ENCODE measurements around the gene STXBP2.

Gene STXBP2

GRCh38 chr19:7679771-7680605, 43.1 kb downstream of the STXBP2 start:
- TF ChIP-seq YY1 (IDR thresholded peaks at IDR 0.05; ENCODE audit: low read depth) (no peak), NFIC (IDR thresholded peaks at IDR 0.05) (no peak)

GRCh38 chr19:7680606-7681339, 43.9 kb downstream of the STXBP2 start, which contains the start of gene TRAPPC5:
TSS of gene TRAPPC5 (plus strand) at chr19:7680833. CDS start at chr19:7682254, 1,421 bp downstream.
- TF ChIP-seq YY1 (IDR thresholded peaks at IDR 0.05; ENCODE audit: low read depth) = peak; percentile 64; the same call in 1 of the 2 replicates
- no peak; the same call in 1 of the 2 replicates for TF ChIP-seq TCF12 (IDR thresholded peaks at IDR 0.05; ENCODE audit: low read depth)
- no peak for TF ChIP-seq USF1 (IDR thresholded peaks at IDR 0.05)
- TF ChIP-seq TEAD4 (IDR thresholded peaks at IDR 0.05) = no peak
- no peak; the same call in 1 of the 2 replicates for TF ChIP-seq MAX (IDR thresholded peaks at IDR 0.05)
- peak; percentile 68; the same call in 1 of the 2 replicates for TF ChIP-seq EGR1 (IDR thresholded peaks at IDR 0.05)
- TF ChIP-seq RAD21 (IDR thresholded peaks at IDR 0.05; ENCODE audit: low read depth) = peak; percentile 84
- peak; percentile 98 for TF ChIP-seq ZBTB7A (IDR thresholded peaks at IDR 0.05; ENCODE audit: low read depth)
- no peak for TF ChIP-seq CREB1 (IDR thresholded peaks at IDR 0.05; ENCODE audit: low read depth)
- TF ChIP-seq TAF1 (IDR thresholded peaks at IDR 0.05; ENCODE audit: low read depth) = peak; percentile 58; the same call in 1 of the 2 replicates
- TF ChIP-seq REST (IDR thresholded peaks at IDR 0.05; ENCODE audit: low read depth) = no peak
- no peak for TF ChIP-seq FOXM1 (IDR thresholded peaks at IDR 0.05; ENCODE audit: borderline replicate concordance, low read depth)
- TF ChIP-seq NFIC (IDR thresholded peaks at IDR 0.05) = no peak

GRCh38 chr19:7681340-7682174, 44.6 kb downstream of the STXBP2 start:
- TF ChIP-seq EGR1 (IDR thresholded peaks at IDR 0.05) = no peak
- no peak for TF ChIP-seq TEAD4 (IDR thresholded peaks at IDR 0.05)
- TF ChIP-seq CEBPB (IDR thresholded peaks at IDR 0.05) = peak; percentile 85
- no peak for TF ChIP-seq TAF1 (IDR thresholded peaks at IDR 0.05; ENCODE audit: low read depth)
- TF ChIP-seq USF1 (IDR thresholded peaks at IDR 0.05) = no peak
- no peak for TF ChIP-seq REST (IDR thresholded peaks at IDR 0.05; ENCODE audit: low read depth)
- TF ChIP-seq RAD21 (IDR thresholded peaks at IDR 0.05; ENCODE audit: low read depth) = peak; percentile 9; the same call in 1 of the 2 replicates
- TF ChIP-seq MAX (IDR thresholded peaks at IDR 0.05) = no peak

- TF ChIP-seq CREB1 (IDR thresholded peaks at IDR 0.05; ENCODE audit: low read depth) = no peak
- TF ChIP-seq TAF1 (IDR thresholded peaks at IDR 0.05; ENCODE audit: low read depth) = no peak
- TF ChIP-seq CEBPB (IDR thresholded peaks at IDR 0.05) = no peak
- TF ChIP-seq YY1 (IDR thresholded peaks at IDR 0.05; ENCODE audit: low read depth) = no peak
- TF ChIP-seq NFIC (IDR thresholded peaks at IDR 0.05) = no peak
- no peak for TF ChIP-seq ZBTB7A (IDR thresholded peaks at IDR 0.05; ENCODE audit: low read depth)
- TF ChIP-seq TCF12 (IDR thresholded peaks at IDR 0.05; ENCODE audit: low read depth) = no peak
- TF ChIP-seq EP300 (IDR thresholded peaks at IDR 0.05; ENCODE audit: borderline replicate concordance) = no peak
- TF ChIP-seq RAD21 (IDR thresholded peaks at IDR 0.05; ENCODE audit: low read depth) = no peak
- TF ChIP-seq EGR1 (IDR thresholded peaks at IDR 0.05) = no peak
- no peak for TF ChIP-seq FOXM1 (IDR thresholded peaks at IDR 0.05; ENCODE audit: borderline replicate concordance, low read depth)
- TF ChIP-seq USF1 (IDR thresholded peaks at IDR 0.05) = no peak
- no peak for TF ChIP-seq TEAD4 (IDR thresholded peaks at IDR 0.05)
- no peak for TF ChIP-seq REST (IDR thresholded peaks at IDR 0.05; ENCODE audit: low read depth)
- TF ChIP-seq MAX (IDR thresholded peaks at IDR 0.05) = no peak
These were observed 45.4 kb downstream of the STXBP2 start for GRCh38 chr19:7682175-7682855.
